ENCODE data around the gene ZNF804A.

Gene ZNF804A

DNA sequence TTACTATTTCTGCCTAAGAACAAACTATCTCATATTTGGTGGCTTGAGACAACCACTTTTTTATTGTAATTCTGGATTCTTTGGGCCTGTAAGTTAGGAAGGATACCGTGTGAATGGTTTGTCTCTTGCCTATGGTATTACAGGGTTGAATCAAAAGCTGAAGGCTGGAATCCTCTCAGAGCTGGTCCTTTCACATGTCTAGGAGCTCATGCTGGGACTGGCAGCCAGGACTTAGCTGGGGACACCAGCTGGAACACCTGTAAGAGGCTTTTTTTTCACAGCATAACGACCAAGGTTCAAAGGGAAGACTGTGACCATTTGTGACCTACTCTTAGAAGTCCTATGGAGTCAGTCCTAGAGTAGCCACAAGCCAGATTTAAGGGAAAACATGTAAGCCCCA is 226.3 kb downstream of the ZNF804A start:
- H3K27ac ChIP-seq = no peak overlapping the region
- TF ChIP-seq, protein P1, sequence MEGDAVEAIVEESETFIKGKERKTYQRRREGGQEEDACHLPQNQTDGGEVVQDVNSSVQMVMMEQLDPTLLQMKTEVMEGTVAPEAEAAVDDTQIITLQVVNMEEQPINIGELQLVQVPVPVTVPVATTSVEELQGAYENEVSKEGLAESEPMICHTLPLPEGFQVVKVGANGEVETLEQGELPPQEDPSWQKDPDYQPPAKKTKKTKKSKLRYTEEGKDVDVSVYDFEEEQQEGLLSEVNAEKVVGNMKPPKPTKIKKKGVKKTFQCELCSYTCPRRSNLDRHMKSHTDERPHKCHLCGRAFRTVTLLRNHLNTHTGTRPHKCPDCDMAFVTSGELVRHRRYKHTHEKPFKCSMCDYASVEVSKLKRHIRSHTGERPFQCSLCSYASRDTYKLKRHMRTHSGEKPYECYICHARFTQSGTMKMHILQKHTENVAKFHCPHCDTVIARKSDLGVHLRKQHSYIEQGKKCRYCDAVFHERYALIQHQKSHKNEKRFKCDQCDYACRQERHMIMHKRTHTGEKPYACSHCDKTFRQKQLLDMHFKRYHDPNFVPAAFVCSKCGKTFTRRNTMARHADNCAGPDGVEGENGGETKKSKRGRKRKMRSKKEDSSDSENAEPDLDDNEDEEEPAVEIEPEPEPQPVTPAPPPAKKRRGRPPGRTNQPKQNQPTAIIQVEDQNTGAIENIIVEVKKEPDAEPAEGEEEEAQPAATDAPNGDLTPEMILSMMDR (conservative IDR thresholded peaks at IDR 0.05) = no peak

DNA sequence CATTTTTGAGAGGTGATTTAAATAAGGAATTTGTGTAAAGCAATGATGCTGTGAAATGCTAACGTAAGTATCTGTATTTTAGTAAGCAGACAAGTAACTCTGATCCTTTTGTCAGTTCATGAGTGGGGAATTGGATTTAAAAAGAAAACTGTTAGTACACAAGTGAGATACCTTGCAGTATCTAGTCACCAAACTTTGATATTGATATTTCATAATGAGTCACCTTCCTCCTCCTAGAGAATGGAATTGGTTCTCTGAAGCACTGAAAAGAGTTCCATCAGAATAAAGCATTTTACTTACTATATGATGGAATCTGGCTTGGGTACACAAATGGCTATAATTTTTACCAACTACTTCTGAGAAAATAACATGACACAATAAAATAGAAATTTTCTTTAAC is 232.2 kb downstream of the ZNF804A start:
- no peak overlapping the region for H3K27ac ChIP-seq
- TF ChIP-seq, protein P1 (conservative IDR thresholded peaks at IDR 0.05) = no peak

DNA sequence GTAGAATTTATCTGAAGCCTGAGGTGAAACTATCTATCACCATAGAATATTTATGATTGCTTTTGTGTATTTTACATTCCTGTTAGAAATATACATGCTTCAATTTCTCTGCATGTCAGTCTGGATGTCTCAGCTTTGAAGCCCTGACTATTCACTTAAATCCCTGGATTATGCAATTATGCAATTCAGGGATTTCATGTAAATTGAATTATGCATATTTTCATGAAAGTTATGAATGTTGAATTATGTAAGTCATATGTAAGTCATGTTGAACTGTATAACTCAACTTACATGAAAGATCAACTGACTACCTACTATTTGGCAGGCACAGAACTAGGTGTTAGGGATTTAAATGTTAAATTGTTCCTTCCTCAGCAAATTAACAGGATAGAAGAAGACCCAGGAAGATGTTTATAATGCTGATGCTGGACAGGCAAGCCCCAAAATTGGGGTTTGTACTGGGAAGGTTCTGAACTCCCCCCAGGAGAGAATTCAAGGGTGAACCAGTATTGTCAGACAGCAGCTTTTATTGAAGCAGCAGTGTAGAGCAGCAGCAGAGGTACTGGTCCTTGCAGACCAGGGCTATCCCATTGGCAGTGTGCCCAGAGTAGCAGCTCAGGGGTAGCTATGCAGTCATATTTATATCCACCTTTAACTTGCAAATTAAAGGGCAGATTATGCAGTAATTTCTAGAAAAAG is 236.5 kb downstream of the ZNF804A start:
- TF ChIP-seq, protein P1 (conservative IDR thresholded peaks at IDR 0.05) = no peak
- no peak overlapping the region for H3K27ac ChIP-seq

DNA sequence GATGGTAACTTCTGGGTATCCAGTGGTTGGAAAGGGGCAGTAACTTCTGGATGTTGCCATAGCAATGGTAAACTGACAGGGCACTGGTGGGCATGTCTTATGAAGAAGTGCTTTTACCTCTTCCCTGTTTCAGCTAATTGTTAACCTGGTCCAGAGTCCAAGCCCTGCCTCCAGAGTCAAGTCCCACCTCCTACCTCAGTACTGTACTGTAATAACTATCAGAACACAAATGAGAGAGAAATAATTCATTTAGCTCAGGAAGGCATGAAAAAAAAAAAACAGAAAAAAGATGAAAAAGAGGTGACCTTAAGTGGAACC is 237.0 kb downstream of the ZNF804A start:
- H3K27ac ChIP-seq = no peak overlapping the region
- TF ChIP-seq, protein P1 (conservative IDR thresholded peaks at IDR 0.05) = no peak

DNA sequence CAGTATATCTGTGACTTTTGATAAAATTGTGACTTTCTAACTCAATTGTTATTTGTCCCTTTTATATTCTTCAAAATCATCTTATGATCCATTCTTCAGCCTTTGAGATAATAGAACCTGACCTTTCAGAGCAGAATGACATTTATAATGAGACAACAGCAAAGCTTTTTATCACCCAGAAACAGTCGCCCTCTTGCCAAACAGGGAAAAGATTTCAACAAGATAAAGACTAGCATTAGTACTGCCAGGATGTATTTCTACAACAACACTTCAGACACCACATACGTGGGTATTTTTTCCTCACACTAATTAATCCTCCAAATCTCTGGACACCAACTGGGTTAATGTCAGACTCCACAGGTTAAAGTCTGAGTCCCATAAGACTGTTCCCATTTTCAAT is 249.0 kb downstream of the ZNF804A start:
- TF ChIP-seq, protein P1 (conservative IDR thresholded peaks at IDR 0.05) = no peak
- H3K27ac ChIP-seq = no peak overlapping the region

DNA sequence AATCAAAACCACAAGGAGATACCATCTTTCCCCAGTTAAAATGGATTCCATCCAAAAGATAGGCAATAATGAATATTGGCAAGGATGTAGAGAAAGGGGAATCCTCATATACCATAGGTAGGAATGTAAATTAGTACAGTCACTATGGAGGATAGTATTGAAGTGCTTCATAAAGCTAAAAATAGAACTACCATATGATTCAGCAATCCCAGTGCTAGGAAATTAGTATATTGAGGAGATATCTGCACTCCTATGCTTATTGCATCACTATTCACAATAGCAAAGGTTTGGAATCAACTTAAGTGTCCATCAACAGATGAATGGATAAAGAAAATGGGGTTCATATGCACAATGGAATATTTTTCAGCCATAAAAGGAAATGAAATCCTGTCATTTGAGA is 251.2 kb downstream of the ZNF804A start:
- H3K27ac ChIP-seq = no peak overlapping the region
- TF ChIP-seq, protein P1 (conservative IDR thresholded peaks at IDR 0.05) = no peak

DNA sequence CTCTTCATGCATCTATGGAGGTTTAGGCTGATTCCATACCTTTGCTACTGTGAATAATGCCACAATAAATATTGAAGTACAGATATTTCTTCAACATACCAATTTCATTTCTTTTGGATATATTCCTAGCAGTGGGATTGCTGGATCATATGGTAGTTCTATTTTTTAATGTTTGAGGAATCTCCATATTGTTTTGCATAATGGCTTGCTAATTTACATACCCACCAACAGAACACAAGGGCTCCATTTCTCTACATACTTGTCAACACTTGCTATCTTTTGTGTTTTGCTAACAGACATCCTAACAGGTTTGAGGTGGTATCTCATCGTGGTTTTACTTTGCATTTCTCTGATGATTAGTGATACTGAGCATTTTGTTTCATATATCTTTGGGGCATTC is 253.2 kb downstream of the ZNF804A start:
- H3K27ac ChIP-seq = no peak overlapping the region
- TF ChIP-seq, protein P1 (conservative IDR thresholded peaks at IDR 0.05) = no peak
